HEK293 (cell line): ENCODE measurements around the gene NUDT8.

Source experiments
- CTCF ChIA-PET: fragments of 350-600 bp; formaldehyde crosslinking; extraction: SDS; loops from one replicate; lab custom pipeline; 2021; ENCODE audit warnings: antibody characterized with exemption; lab: Yijun Ruan, JAX
- POLR2A ChIA-PET: fragments of 300-600 bp; formaldehyde crosslinking; extraction: SDS; loops from one replicate; lab custom pipeline; 2020; ENCODE audit warnings: antibody characterized with exemption, inconsistent platforms; lab: Yijun Ruan, JAX
- H3K27ac ChIP-seq: fragments of 200-500 bp; sonication (Bioruptor generic); 2 replicates; pipeline ENCODE4 v1.5.1; 2014; ENCODE audit warnings: low read depth, low read length, control low read depth, inconsistent platforms; ENCODE audit errors: extremely low read depth
- H3K36me3 ChIP-seq, 2 experiments: fragments of 200-500 bp in 1 of 2; sonication (Bioruptor generic) in 1 of 2; 1 replicate in 1 of 2; 2 replicates in 1 of 2; pipeline ENCODE4 v1.5.1; 2014 to 2017; ENCODE audit warnings: inconsistent platforms in 2 of 2, low read length in 2 of 2; ENCODE audit not compliant: control insufficient read depth in 2 of 2, insufficient read depth in 1 of 2
- H3K4me1 ChIP-seq: fragments of 200-500 bp; sonication (Bioruptor generic); 2 replicates; pipeline ENCODE4 v1.5.1; 2014; ENCODE audit warnings: mild to moderate bottlenecking, low read length, inconsistent platforms; ENCODE audit not compliant: control insufficient read depth, insufficient read depth
- H3K4me3 ChIP-seq: 2 replicates; pipeline ENCODE4 v1.5.1; 2011; ENCODE audit warnings: low read depth, mild to moderate bottlenecking, control low read depth, low read length, moderate library complexity
- H3K9me3 ChIP-seq: fragments of 200-500 bp; sonication (Bioruptor generic); 2 replicates; pipeline ENCODE4 v1.5.1; 2014; ENCODE audit warnings: low read depth, low read length, inconsistent platforms; ENCODE audit not compliant: control insufficient read depth, insufficient read depth
- GLIS1 ChIP-seq: fragments of 450-650 bp; formaldehyde crosslinking; IDR thresholded peaks from 2 replicates; pipeline ENCODE4 v1.5.1; 2016; ENCODE audit warnings: missing biosample characterization, missing genetic modification characterization
- HOXD13 ChIP-seq: sonication (generic); formaldehyde crosslinking; IDR thresholded peaks from 2 replicates; pipeline ENCODE4 v1.8.0; 2022; ENCODE audit warnings: missing genetic modification reagents, borderline replicate concordance
- SCRT2 ChIP-seq: fragments of 450-650 bp; formaldehyde crosslinking; IDR thresholded peaks from 2 replicates; pipeline ENCODE4 v1.5.1; 2016; ENCODE audit warnings: missing biosample characterization, missing genetic modification characterization
- TRIM28 ChIP-seq: IDR thresholded peaks from 2 replicates; pipeline ENCODE4 v1.6.1; 2011; ENCODE audit warnings: low read length, control low read depth, borderline replicate concordance
- ZBTB6 ChIP-seq: fragments of 450-650 bp; formaldehyde crosslinking; IDR thresholded peaks from 2 replicates; pipeline ENCODE4 v1.5.1; 2017; ENCODE audit warnings: missing biosample characterization, missing genetic modification characterization
- ZFP3 ChIP-seq: fragments of 450-650 bp; formaldehyde crosslinking; IDR thresholded peaks from 2 replicates; pipeline ENCODE4 v1.5.1; 2016; ENCODE audit warnings: low read depth, missing biosample characterization, missing genetic modification characterization
- ZIC2 ChIP-seq: fragments of 450-650 bp; formaldehyde crosslinking; IDR thresholded peaks from 2 replicates; pipeline ENCODE4 v1.5.1; 2016; ENCODE audit warnings: missing biosample characterization, missing genetic modification characterization
- ZNF169 ChIP-seq: fragments of 450-650 bp; formaldehyde crosslinking; IDR thresholded peaks from 2 replicates; pipeline ENCODE4 v1.5.1; 2016; ENCODE audit warnings: missing biosample characterization, missing genetic modification characterization
- ZNF174 ChIP-seq: fragments of 450-650 bp; formaldehyde crosslinking; IDR thresholded peaks from 2 replicates; pipeline ENCODE4 v1.5.0; 2017; ENCODE audit warnings: missing biosample characterization, mild to moderate bottlenecking, missing genetic modification characterization
- ZNF521 ChIP-seq: fragments of 450-650 bp; formaldehyde crosslinking; IDR thresholded peaks from 2 replicates; pipeline ENCODE4 v1.5.1; 2017; ENCODE audit warnings: missing biosample characterization, mild to moderate bottlenecking, missing genetic modification characterization
- ZNF600 ChIP-seq: fragments of 450-650 bp; formaldehyde crosslinking; IDR thresholded peaks from 2 replicates; pipeline ENCODE4 v1.5.1; 2016; ENCODE audit warnings: missing biosample characterization, missing genetic modification characterization
- ZNF610 ChIP-seq: fragments of 450-650 bp; formaldehyde crosslinking; IDR thresholded peaks from 2 replicates; pipeline ENCODE4 v1.5.1; 2016; ENCODE audit warnings: missing biosample characterization, missing genetic modification characterization, borderline replicate concordance
- ZNF626 ChIP-seq: fragments of 450-650 bp; sonication (Bioruptor Pico); formaldehyde crosslinking; IDR thresholded peaks from 2 replicates; pipeline ENCODE4 v1.5.1; 2018; ENCODE audit warnings: missing biosample characterization, missing genetic modification characterization, inconsistent platforms
- ZNF670 ChIP-seq: fragments of 450-650 bp; formaldehyde crosslinking; IDR thresholded peaks from 2 replicates; pipeline ENCODE4 v1.5.1; 2016; ENCODE audit warnings: missing biosample characterization, missing genetic modification characterization, low read depth
- ZNF76 ChIP-seq: fragments of 450-650 bp; formaldehyde crosslinking; IDR thresholded peaks from 2 replicates; pipeline ENCODE4; 2016; ENCODE audit warnings: low read depth, missing biosample characterization, missing genetic modification characterization, borderline replicate concordance
- ZNF777 ChIP-seq: fragments of 450-650 bp; formaldehyde crosslinking; IDR thresholded peaks from 2 replicates; pipeline ENCODE4 v1.5.1; 2017; ENCODE audit warnings: missing biosample characterization, missing genetic modification characterization, borderline replicate concordance
- ZNF785 ChIP-seq: fragments of 450-650 bp; formaldehyde crosslinking; IDR thresholded peaks from 2 replicates; pipeline ENCODE4 v1.5.1; 2016; ENCODE audit warnings: missing biosample characterization, missing genetic modification characterization
- TF ChIP-seq, protein P1 (sequence below): fragments of 450-650 bp; IDR thresholded peaks from 2 replicates; pipeline ENCODE4 v1.5.1; 2018; ENCODE audit warnings: missing biosample characterization, mild to moderate bottlenecking, missing genetic modification characterization
- TF ChIP-seq, protein P2 (sequence below): fragments of 450-650 bp; formaldehyde crosslinking; IDR thresholded peaks from 2 replicates; pipeline ENCODE4 v1.5.1; 2016; ENCODE audit warnings: missing biosample characterization, missing genetic modification characterization

Gene NUDT8

DNA sequence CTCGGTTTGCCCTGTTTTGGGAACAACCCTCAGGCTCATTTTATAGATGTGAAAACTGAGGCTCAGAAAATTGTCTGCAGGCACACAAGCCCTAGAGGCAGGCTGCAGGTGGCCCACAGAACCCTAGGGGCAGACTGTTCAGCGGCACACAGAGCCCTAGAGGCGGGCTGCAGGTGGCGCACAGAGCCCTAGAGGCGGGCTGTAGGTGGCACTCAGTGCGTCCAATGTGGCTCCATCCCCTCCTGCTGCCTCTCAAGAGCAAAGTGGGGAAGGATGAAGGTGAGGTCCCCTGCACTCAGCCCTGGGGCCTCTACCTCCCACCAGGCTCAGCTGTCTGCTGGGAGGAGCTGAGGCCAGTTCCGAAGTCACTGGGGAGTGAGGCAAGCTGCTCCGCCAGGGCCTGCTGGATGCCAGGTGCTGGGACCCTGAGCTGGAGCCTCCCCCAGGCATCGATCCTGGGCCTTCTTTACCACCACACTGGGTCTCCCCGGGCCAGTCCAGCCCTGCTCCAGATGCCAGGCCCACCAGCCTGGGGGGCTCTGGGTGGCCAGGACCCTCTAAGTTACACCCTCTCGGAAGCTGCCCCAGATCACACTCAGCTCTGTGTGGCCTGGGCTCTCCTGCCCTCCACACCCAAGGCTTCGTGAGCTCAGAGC, 18.5 kb upstream of the NUDT8 start:
- H3K4me1 ChIP-seq = no peaks in the 10 kb centered on the region
- CTCF ChIA-PET = interaction anchor here (0.6 to 1.0 kb wide), 3 partner anchors 8 to 82 kb away, joined by 3 read pairs; no protein-coding TSS in a partner anchor

DNA sequence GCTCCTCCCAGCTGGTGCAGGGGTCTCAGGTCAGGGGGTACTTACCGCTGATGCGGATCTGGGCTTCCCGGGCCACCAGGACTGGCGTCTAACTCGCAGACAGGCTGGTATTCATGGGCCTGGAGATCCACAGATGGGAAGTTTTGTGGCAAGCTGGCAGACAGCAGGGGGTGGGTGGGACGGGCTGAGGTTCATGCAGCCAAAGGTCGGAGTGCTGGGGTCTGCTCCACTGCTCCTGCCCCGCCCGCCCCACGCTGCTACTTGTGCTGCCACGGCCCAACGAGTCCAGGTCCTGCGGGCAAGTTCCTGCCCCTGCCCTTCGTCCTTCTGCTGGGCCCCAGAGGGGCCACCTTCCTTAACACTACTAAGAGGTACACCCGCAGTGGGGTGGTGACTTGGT, 17.7 kb upstream of the NUDT8 start:
- TF ChIP-seq, protein P1, sequence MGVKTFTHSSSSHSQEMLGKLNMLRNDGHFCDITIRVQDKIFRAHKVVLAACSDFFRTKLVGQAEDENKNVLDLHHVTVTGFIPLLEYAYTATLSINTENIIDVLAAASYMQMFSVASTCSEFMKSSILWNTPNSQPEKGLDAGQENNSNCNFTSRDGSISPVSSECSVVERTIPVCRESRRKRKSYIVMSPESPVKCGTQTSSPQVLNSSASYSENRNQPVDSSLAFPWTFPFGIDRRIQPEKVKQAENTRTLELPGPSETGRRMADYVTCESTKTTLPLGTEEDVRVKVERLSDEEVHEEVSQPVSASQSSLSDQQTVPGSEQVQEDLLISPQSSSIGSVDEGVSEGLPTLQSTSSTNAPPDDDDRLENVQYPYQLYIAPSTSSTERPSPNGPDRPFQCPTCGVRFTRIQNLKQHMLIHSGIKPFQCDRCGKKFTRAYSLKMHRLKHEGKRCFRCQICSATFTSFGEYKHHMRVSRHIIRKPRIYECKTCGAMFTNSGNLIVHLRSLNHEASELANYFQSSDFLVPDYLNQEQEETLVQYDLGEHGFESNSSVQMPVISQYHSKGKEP (tag by site-specific recombination) = no peak
- TF ChIP-seq ZNF76 (tag by site-specific recombination) (no peak), ZNF777 (tag by site-specific recombination) (no peak), ZNF610 (no peak), ZNF600 (tag by site-specific recombination) (no peak), ZFP3 (tag by site-specific recombination) (no peak), ZNF169 (tag by site-specific recombination) (no peak), ZNF174 (tag by site-specific recombination) (no peak), ZNF670 (no peak), SCRT2 (no peak), ZNF521 (tag by site-specific recombination) (no peak), ZNF626 (no peak), ZNF785 (tag by site-specific recombination) (no peak)
- H3K4me3 ChIP-seq = no peak overlapping the region
- ChIA-PET POLR2A (no interaction called here), CTCF (interaction anchor here (0.6 to 0.8 kb wide), 2 partner anchors 9 to 82 kb away, joined by 3 read pairs; no protein-coding TSS in a partner anchor)
- H3K4me1 ChIP-seq = no peaks in the 10 kb centered on the region
- no peak overlapping the region for H3K27ac ChIP-seq
- H3K36me3 ChIP-seq = no peaks in the 10 kb centered on the region
- H3K9me3 ChIP-seq = no peaks in the 10 kb centered on the region

More for the DNA sequence above, 18.5 kb upstream of the NUDT8 start:
- TF ChIP-seq HOXD13 (CRISPR knock-in tag) = no peak
- TF ChIP-seq, protein P2, sequence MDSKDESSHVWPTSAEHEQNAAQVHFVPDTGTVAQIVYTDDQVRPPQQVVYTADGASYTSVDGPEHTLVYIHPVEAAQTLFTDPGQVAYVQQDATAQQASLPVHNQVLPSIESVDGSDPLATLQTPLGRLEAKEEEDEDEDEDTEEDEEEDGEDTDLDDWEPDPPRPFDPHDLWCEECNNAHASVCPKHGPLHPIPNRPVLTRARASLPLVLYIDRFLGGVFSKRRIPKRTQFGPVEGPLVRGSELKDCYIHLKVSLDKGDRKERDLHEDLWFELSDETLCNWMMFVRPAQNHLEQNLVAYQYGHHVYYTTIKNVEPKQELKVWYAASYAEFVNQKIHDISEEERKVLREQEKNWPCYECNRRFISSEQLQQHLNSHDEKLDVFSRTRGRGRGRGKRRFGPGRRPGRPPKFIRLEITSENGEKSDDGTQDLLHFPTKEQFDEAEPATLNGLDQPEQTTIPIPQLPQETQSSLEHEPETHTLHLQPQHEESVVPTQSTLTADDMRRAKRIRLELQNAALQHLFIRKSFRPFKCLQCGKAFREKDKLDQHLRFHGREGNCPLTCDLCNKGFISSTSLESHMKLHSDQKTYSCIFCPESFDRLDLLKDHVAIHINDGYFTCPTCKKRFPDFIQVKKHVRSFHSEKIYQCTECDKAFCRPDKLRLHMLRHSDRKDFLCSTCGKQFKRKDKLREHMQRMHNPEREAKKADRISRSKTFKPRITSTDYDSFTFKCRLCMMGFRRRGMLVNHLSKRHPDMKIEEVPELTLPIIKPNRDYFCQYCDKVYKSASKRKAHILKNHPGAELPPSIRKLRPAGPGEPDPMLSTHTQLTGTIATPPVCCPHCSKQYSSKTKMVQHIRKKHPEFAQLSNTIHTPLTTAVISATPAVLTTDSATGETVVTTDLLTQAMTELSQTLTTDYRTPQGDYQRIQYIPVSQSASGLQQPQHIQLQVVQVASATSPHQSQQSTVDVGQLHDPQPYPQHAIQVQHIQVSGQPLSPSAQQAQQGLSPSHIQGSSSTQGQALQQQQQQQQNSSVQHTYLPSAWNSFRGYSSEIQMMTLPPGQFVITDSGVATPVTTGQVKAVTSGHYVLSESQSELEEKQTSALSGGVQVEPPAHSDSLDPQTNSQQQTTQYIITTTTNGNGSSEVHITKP (tag by site-specific recombination) = no peak
- TF ChIP-seq GLIS1 (tag by site-specific recombination) = peak; percentile 78
- TF ChIP-seq ZIC2 (tag by site-specific recombination) = peak; percentile 90
- TF ChIP-seq TRIM28 = no peak
- no peak for TF ChIP-seq ZBTB6 (tag by site-specific recombination)
- TF ChIP-seq, all 188 proteins: peak for 2
- H3K4me3 ChIP-seq = no peak overlapping the region
- no peak overlapping the region for H3K27ac ChIP-seq
- no peaks in the 10 kb centered on the region for H3K9me3 ChIP-seq
- POLR2A ChIA-PET = no interaction called here
- H3K36me3 ChIP-seq = no peaks in the 10 kb centered on the region
